ENCODE measurements around the gene SERPINI2. TPM values are rescaled to one million over a fixed set of nuclear protein-coding genes. Genes with fewer than 3 reads are reported as not detected.

The SERPINI2 gene
- total and polyA plus RNA-seq, 2 of the 13 experiments (the other 11 are each of a cell fraction or from before 2014, with no cell fraction given) = not detected

DNA sequence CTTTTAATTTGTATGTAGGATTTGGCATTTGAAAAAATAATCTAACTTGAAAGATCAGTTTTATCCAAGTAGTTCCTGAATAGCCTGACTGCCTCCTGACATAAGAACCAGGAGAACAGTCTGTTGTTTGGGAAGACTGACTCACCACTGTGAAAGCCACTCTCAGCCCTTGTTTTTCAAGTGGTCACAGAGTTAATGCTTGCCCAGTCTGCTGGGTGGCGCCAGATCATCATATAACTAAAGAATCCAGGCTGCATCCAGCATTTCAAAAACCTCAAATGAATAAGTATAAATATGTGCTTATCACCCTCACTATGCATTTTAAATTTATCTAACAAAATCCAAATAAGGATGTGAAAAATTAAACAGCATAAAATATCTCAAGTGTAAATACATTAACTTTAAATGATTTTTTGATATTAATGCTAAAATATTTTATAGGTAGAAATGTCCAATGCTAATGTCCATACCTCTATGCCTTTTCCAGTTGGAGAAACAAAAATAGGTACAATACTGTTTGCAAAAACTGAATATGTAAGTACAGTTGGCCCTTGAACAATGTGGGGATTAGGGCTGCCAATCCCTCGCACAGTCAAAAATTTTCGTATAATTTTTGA, 66.9 kb downstream of the SERPINI2 start (continued):
- TF ChIP-seq, protein P1, sequence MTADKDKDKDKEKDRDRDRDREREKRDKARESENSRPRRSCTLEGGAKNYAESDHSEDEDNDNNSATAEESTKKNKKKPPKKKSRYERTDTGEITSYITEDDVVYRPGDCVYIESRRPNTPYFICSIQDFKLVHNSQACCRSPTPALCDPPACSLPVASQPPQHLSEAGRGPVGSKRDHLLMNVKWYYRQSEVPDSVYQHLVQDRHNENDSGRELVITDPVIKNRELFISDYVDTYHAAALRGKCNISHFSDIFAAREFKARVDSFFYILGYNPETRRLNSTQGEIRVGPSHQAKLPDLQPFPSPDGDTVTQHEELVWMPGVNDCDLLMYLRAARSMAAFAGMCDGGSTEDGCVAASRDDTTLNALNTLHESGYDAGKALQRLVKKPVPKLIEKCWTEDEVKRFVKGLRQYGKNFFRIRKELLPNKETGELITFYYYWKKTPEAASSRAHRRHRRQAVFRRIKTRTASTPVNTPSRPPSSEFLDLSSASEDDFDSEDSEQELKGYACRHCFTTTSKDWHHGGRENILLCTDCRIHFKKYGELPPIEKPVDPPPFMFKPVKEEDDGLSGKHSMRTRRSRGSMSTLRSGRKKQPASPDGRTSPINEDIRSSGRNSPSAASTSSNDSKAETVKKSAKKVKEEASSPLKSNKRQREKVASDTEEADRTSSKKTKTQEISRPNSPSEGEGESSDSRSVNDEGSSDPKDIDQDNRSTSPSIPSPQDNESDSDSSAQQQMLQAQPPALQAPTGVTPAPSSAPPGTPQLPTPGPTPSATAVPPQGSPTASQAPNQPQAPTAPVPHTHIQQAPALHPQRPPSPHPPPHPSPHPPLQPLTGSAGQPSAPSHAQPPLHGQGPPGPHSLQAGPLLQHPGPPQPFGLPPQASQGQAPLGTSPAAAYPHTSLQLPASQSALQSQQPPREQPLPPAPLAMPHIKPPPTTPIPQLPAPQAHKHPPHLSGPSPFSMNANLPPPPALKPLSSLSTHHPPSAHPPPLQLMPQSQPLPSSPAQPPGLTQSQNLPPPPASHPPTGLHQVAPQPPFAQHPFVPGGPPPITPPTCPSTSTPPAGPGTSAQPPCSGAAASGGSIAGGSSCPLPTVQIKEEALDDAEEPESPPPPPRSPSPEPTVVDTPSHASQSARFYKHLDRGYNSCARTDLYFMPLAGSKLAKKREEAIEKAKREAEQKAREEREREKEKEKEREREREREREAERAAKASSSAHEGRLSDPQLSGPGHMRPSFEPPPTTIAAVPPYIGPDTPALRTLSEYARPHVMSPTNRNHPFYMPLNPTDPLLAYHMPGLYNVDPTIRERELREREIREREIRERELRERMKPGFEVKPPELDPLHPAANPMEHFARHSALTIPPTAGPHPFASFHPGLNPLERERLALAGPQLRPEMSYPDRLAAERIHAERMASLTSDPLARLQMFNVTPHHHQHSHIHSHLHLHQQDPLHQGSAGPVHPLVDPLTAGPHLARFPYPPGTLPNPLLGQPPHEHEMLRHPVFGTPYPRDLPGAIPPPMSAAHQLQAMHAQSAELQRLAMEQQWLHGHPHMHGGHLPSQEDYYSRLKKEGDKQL (CRISPR knock-in tag; IDR thresholded peaks at IDR 0.05; ENCODE audit: low read depth) = no peak

DNA sequence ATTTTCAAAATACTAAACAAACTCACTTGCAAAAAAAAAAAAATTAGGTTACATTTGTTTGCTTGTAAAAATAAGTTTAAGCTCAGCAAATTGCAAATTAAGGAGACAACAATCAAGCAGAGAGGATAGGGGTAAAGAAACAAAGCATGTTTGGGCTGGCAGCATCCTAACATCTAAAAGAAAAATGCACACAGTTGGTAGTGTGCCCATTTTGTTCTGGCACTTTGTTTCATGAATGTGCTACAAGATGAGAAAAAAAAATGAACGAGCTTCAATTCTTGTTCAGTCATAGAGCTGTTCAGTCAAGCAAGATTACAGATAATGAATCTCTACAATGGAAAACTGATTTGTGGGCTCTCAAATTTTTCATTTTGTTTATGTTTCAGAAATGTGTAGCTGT, 76.0 kb downstream of the SERPINI2 start:
- ChIA-PET POLR2A (no interaction called here), CTCF (ENCODE audit: low intra/inter-chr PET ratio, low total read pairs) (no interaction called here)
- no peak overlapping the region for H3K4me3 ChIP-seq (replicated peaks in 1 of 3; ENCODE audit: insufficient read depth in 1 of 3, low read depth in 2 of 3, low read length in 3 of 3)
- H3K36me3 ChIP-seq (replicated peaks in 1 of 2; ENCODE audit: control insufficient read depth in 1 of 2, insufficient read depth in 2 of 2, low read length in 2 of 2) = no peaks in the 10 kb centered on the region
- H3K4me1 ChIP-seq (ENCODE audit: insufficient read depth, low read length) = no peaks in the 10 kb centered on the region
- no peak overlapping the region for H3K27ac ChIP-seq (ENCODE audit: extremely low read length, insufficient read depth, low read length)
- no peaks in the 10 kb centered on the region for H3K79me2 ChIP-seq (ENCODE audit: insufficient read depth, low read length)
- H3K9ac ChIP-seq (ENCODE audit: insufficient read depth, low read depth, low read length) = no peak overlapping the region
- BruUV-seq (replicated peaks) = no TSS peak
- no peak for FAIRE-seq
- no peak for ATAC-seq
- H3K27me3 ChIP-seq (ENCODE audit: control insufficient read depth in 1 of 2, insufficient read depth in 2 of 2, low read length in 2 of 2) = no peaks in the 10 kb centered on the region; a peak in 1 of 5 replicates
- WGBS (ENCODE audit: low lambda C conversion rate) = 4% methylated on average over 1 of the region's 1 CpG
- no peak for DNase-seq (ENCODE audit: low spot score)
- in situ Hi-C loops (cut with HindIII; ENCODE audit: extremely low pct_ligation_motif_present, low pct_unique_long_range_greater_than_20kb) (no loop called here), intact Hi-C loops (cut with micrococcal nuclease; ENCODE audit: unreplicated experiment) (no loop called here)
- TF ChIP-seq ZNF292 (CRISPR knock-in tag; IDR thresholded peaks at IDR 0.05; ENCODE audit: borderline replicate concordance, low read depth) (no peak), ZFY (CRISPR knock-in tag; IDR thresholded peaks at IDR 0.05) (no peak), NFIC (IDR thresholded peaks at IDR 0.05; ENCODE audit: low read length) (no peak), EHMT2 (IDR thresholded peaks at IDR 0.05; ENCODE audit: borderline replicate concordance, low read depth, low read length) (no peak)
- TF ChIP-seq, protein P2, sequence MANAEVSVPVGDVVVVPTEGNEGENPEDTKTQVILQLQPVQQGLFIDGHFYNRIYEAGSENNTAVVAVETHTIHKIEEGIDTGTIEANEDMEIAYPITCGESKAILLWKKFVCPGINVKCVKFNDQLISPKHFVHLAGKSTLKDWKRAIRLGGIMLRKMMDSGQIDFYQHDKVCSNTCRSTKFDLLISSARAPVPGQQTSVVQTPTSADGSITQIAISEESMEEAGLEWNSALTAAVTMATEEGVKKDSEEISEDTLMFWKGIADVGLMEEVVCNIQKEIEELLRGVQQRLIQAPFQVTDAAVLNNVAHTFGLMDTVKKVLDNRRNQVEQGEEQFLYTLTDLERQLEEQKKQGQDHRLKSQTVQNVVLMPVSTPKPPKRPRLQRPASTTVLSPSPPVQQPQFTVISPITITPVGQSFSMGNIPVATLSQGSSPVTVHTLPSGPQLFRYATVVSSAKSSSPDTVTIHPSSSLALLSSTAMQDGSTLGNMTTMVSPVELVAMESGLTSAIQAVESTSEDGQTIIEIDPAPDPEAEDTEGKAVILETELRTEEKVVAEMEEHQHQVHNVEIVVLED (CRISPR knock-in tag; IDR thresholded peaks at IDR 0.05; ENCODE audit: borderline replicate concordance) = no peak
- no peaks in the 10 kb centered on the region for H3K9me3 ChIP-seq (ENCODE audit: low read length)
- H2AFZ ChIP-seq (ENCODE audit: low read length) = no peak overlapping the region
- no peaks in the 10 kb centered on the region for H4K20me1 ChIP-seq (ENCODE audit: insufficient read depth, low read length)
- H3K4me2 ChIP-seq (ENCODE audit: low read depth, low read length) = no peak overlapping the region
